ENCODE data around the gene SLC1A6.
A peak's percentile ranks its signal among the peaks of the same experiment; 100 is the strongest.
"Not testable (repeated sequence)": the region's sequence is repeated elsewhere in the genome, so short reads cannot be mapped to it uniquely, and the experiment has no call there.

SLC1A6 gene

GRCh38 chr19:14954071-14954655 lies 25.5 kb downstream of the SLC1A6 start:
- DNase-seq = no peak

- DNase-seq = no peak
These were observed 26.9 kb downstream of the SLC1A6 start for GRCh38 chr19:14952767-14953166.

- no peak for DNase-seq
These were observed 29.2 kb downstream of the SLC1A6 start for GRCh38 chr19:14950421-14950820.

GRCh38 chr19:14949876-14950275 lies 29.8 kb downstream of the SLC1A6 start:
- DNase-seq = no peak

GRCh38 chr19:14949413-14949812 lies 30.3 kb downstream of the SLC1A6 start:
- DNase-seq = not testable (repeated sequence)

- DNase-seq = no peak
These were observed 35.2 kb downstream of the SLC1A6 start for GRCh38 chr19:14944456-14944855.

- no peak for DNase-seq
These were observed 36.1 kb downstream of the SLC1A6 start for GRCh38 chr19:14943601-14944000.

- DNase-seq = no peak
These were observed 38.5 kb downstream of the SLC1A6 start, which contains the start of gene OR7C2 for GRCh38 chr19:14941189-14941588. Gene OR7C2, plus strand, starts transcription at chr19:14941489. Its CDS starts 0 bp downstream, at chr19:14941489.

GRCh38 chr19:14940266-14940665 lies 39.4 kb downstream of the SLC1A6 start:
- no peak for DNase-seq

GRCh38 chr19:14933506-14933905 lies 46.2 kb downstream of the SLC1A6 start:
- DNase-seq = no peak

GRCh38 chr19:14916848-14917247 lies 62.8 kb downstream of the SLC1A6 start:
- no peak for DNase-seq

GRCh38 chr19:14915116-14915515 lies 64.5 kb downstream of the SLC1A6 start:
- peak; percentile 63 for DNase-seq

- no peak for DNase-seq
These were observed 73.0 kb downstream of the SLC1A6 start for GRCh38 chr19:14906711-14907110.

GRCh38 chr19:14901675-14902260 lies 77.9 kb downstream of the SLC1A6 start:
- no peak for DNase-seq

All from NCI-H2171 (cell line).